ENCODE results near the gene ARHGEF3.

- TF ChIP-seq MAX (IDR thresholded peaks at IDR 0.05; ENCODE audit: insufficient read depth, insufficient read length), result no peak
- no peak for TF ChIP-seq CTCF (IDR thresholded peaks at IDR 0.05; ENCODE audit: extremely low read depth in 1 of 2, insufficient read depth in 1 of 2, low read depth in 1 of 2, low read length in 2 of 2)
- no peak for TF ChIP-seq GATA2 (IDR thresholded peaks at IDR 0.05; ENCODE audit: insufficient read depth, insufficient read length, low read depth, low read length)
Measured at GRCh38 chr3:56819016-56819809, 17.5 kb upstream of the ARHGEF3 start.

All from endothelial cell of umbilical vein (primary cell).